ENCODE results near the gene TSBP1. TPM values are rescaled to one million over a fixed set of nuclear protein-coding genes. Genes with fewer than 3 reads are reported as not detected.
"Not testable (repeated sequence)": the region's sequence is repeated elsewhere in the genome, so short reads cannot be mapped to it uniquely, and the experiment has no call there.

TSBP1 gene
- total RNA-seq, 1 donor from 2014 or later, result not detected

GRCh38 chr6:32288426-32288825, 83.3 kb downstream of the TSBP1 start:
- DNase-seq (ENCODE audit: low spot score), result no peak
- peaks cover 3% of the 10 kb centered on the region for H3K4me1 Mint-ChIP-seq (ENCODE audit: low read depth)
- TF ChIP-seq, protein P1, sequence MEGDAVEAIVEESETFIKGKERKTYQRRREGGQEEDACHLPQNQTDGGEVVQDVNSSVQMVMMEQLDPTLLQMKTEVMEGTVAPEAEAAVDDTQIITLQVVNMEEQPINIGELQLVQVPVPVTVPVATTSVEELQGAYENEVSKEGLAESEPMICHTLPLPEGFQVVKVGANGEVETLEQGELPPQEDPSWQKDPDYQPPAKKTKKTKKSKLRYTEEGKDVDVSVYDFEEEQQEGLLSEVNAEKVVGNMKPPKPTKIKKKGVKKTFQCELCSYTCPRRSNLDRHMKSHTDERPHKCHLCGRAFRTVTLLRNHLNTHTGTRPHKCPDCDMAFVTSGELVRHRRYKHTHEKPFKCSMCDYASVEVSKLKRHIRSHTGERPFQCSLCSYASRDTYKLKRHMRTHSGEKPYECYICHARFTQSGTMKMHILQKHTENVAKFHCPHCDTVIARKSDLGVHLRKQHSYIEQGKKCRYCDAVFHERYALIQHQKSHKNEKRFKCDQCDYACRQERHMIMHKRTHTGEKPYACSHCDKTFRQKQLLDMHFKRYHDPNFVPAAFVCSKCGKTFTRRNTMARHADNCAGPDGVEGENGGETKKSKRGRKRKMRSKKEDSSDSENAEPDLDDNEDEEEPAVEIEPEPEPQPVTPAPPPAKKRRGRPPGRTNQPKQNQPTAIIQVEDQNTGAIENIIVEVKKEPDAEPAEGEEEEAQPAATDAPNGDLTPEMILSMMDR (IDR thresholded peaks at IDR 0.05), result no peak
- no peaks in the 10 kb centered on the region for H3K36me3 Mint-ChIP-seq (ENCODE audit: low read depth)
- no peak overlapping the region for H3K27ac Mint-ChIP-seq (ENCODE audit: unreplicated experiment)
- H3K4me3 Mint-ChIP-seq (ENCODE audit: unreplicated experiment), result no peak overlapping the region
- H3K9me3 Mint-ChIP-seq (ENCODE audit: low read depth), result no peaks in the 10 kb centered on the region
- H3K27me3 Mint-ChIP-seq (ENCODE audit: low read depth), result peaks cover 36% of the 10 kb centered on the region

- H3K9me3 Mint-ChIP-seq (ENCODE audit: low read depth); DNase-seq (ENCODE audit: low spot score); H3K27ac Mint-ChIP-seq (ENCODE audit: unreplicated experiment); H3K4me1 Mint-ChIP-seq (ENCODE audit: low read depth); H3K36me3 Mint-ChIP-seq (ENCODE audit: low read depth); H3K4me3 Mint-ChIP-seq (ENCODE audit: unreplicated experiment): not testable (repeated sequence)
- H3K27me3 Mint-ChIP-seq (ENCODE audit: low read depth), result peaks cover 26% of the 10 kb centered on the region
Measured at GRCh38 chr6:32273801-32274577, 97.7 kb downstream of the TSBP1 start.

DNA sequence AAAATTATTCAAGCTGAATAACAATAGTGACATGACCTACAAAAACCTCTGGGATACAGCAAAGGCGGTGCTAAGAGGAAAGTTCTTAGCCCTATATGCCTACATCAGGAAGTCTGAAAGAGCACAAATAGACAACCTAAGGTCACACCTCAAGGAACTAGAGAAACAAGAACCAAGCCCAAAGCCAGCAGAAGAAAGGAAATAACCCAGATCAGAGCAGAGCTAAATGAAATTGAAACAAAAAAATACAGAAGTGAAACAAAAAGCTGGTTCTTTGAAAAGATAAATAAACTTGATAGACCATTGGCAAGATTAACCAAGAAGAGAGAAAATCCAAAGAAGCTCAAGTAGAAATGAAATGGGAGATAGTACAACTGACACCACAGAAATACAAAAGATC, 100.3 kb downstream of the TSBP1 start:
- H3K36me3 Mint-ChIP-seq (ENCODE audit: low read depth), result peaks cover 2% of the 10 kb centered on the region
- no peak overlapping the region for H3K4me3 Mint-ChIP-seq (ENCODE audit: unreplicated experiment)
- TF ChIP-seq, protein P1 (IDR thresholded peaks at IDR 0.05), result no peak
- peaks cover 29% of the 10 kb centered on the region for H3K27me3 Mint-ChIP-seq (ENCODE audit: low read depth)
- H3K9me3 Mint-ChIP-seq (ENCODE audit: low read depth), result peaks cover 10% of the 10 kb centered on the region
- H3K4me1 Mint-ChIP-seq (ENCODE audit: low read depth), result no peaks in the 10 kb centered on the region
- H3K27ac Mint-ChIP-seq (ENCODE audit: unreplicated experiment), result no peak overlapping the region
- DNase-seq (ENCODE audit: low spot score), result no peak

DNA sequence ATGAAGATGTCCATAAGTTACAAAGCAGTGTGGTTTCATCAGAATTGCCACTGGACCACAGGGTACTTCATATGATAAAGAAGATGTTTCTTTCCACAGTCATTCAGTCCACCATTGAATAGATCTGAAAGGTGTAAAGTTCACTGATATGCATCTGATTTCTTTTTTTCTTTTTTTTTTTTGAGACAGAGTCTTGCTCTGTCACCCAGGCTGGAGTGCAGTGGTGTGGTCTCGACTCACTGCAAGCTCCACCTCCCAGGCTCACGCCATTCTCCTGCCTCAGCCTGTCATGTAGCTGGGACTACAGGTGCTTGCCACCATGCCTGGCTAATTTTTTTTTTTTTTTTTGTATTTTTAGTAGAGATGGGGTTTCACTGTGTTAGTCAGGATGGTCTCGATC, 103.2 kb downstream of the TSBP1 start:
- not testable (repeated sequence) for DNase-seq (ENCODE audit: low spot score); H3K4me3 Mint-ChIP-seq (ENCODE audit: unreplicated experiment); H3K36me3 Mint-ChIP-seq (ENCODE audit: low read depth); H3K9me3 Mint-ChIP-seq (ENCODE audit: low read depth); H3K27ac Mint-ChIP-seq (ENCODE audit: unreplicated experiment); H3K4me1 Mint-ChIP-seq (ENCODE audit: low read depth)
- peaks cover 23% of the 10 kb centered on the region for H3K27me3 Mint-ChIP-seq (ENCODE audit: low read depth)

DNA sequence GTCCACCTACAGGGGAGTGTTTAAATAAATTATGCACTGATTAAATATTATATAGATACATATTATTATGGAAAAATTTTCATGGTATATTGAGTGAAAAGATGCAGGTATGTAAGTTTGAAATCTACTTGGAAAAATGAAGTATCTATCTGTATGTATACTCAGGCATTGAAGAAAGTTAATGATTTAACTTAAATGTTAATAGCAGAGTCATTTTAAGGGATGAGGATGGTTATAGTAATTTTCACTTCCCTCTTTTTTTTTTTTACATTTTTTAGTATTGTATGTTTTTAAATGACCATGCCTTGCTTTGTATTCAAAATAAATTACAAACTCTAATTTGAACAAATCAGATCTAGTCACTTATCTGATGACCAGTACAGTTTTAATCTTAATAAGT, 104.7 kb downstream of the TSBP1 start:
- TF ChIP-seq, protein P1 (IDR thresholded peaks at IDR 0.05), result no peak
- Mint-ChIP-seq H3K9me3 (ENCODE audit: low read depth) (peaks cover under 1% of the 10 kb centered on the region), H3K27me3 (ENCODE audit: low read depth) (peaks cover 19% of the 10 kb centered on the region), H3K4me1 (ENCODE audit: low read depth) (no peaks in the 10 kb centered on the region), H3K27ac (ENCODE audit: unreplicated experiment) (no peak overlapping the region), H3K4me3 (ENCODE audit: unreplicated experiment) (no peak overlapping the region), H3K36me3 (ENCODE audit: low read depth) (peaks cover under 1% of the 10 kb centered on the region)
- no peak for DNase-seq (ENCODE audit: low spot score)

- not testable (repeated sequence) for H3K27ac Mint-ChIP-seq (ENCODE audit: unreplicated experiment); H3K9me3 Mint-ChIP-seq (ENCODE audit: low read depth); DNase-seq (ENCODE audit: low spot score); H3K4me1 Mint-ChIP-seq (ENCODE audit: low read depth); H3K36me3 Mint-ChIP-seq (ENCODE audit: low read depth); H3K4me3 Mint-ChIP-seq (ENCODE audit: unreplicated experiment)
- H3K27me3 Mint-ChIP-seq (ENCODE audit: low read depth), result peaks cover 36% of the 10 kb centered on the region
Measured at GRCh38 chr6:32257262-32257661, 114.4 kb downstream of the TSBP1 start.
